SK-N-SH (cell line): ENCODE measurements around the gene NIN.

Experiments
- FOXM1 ChIP-seq: IDR thresholded peaks from 2 replicates; pipeline ENCODE4 v1.4.0; 2012; ENCODE audit warnings: low read depth, mild to moderate bottlenecking
- NFIC ChIP-seq: IDR thresholded peaks from 2 replicates; pipeline ENCODE4 v1.4.0; 2012; ENCODE audit warnings: borderline replicate concordance
- POLR2AphosphoS5 ChIP-seq: IDR thresholded peaks from 2 replicates; pipeline ENCODE4 v1.6.1; 2012; ENCODE audit warnings: low read depth, low read length
- RAD21 ChIP-seq: IDR thresholded peaks from 2 replicates; pipeline ENCODE4 v1.6.1; 2012; ENCODE audit warnings: mild to moderate bottlenecking, low read length
- TAF1 ChIP-seq: IDR thresholded peaks from 2 replicates; pipeline ENCODE4 v1.6.1; 2012; ENCODE audit warnings: low read depth, mild to moderate bottlenecking, low read length, moderate library complexity, borderline replicate concordance
- TF ChIP-seq, protein P1 (sequence below): fragments of 200-600 bp; sonication (generic); IDR thresholded peaks from 2 replicates; pipeline ENCODE4 v1.6.1; 2017; ENCODE audit warnings: antibody characterized with exemption, mild to moderate bottlenecking, moderate library complexity
- TF ChIP-seq, protein P2 (sequence below): IDR thresholded peaks from 2 replicates; pipeline ENCODE4 v1.4.0; 2012; ENCODE audit warnings: low read depth, borderline replicate concordance
- TF ChIP-seq, protein P3 (sequence below): IDR thresholded peaks from 2 replicates; pipeline ENCODE4 v1.4.0; 2012; ENCODE audit warnings: low read depth, borderline replicate concordance

DNA sequence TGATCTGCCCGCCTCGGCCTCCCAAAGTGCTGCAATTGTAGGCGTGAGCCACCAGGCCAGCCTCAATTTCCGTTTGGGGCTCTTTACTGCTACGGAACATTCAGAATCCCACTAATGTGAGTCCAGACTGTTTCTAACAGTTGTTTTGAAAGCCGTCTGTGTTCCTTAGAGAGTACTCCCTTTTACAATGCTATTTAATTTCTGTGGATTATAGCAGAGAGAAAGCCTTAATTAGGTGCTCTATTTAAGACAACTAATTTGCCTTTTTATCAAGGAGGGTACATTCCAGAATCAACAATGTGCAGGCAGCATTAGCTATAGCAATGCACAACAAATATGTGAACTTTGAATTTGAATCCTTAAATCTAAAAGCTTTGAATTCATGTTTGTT, 160.1 kb downstream of the NIN start:
- no peak for TF ChIP-seq FOXM1
- TF ChIP-seq POLR2AphosphoS5 = no peak
- TF ChIP-seq RAD21 = no peak
- no peak for TF ChIP-seq NFIC
- TF ChIP-seq, protein P1, sequence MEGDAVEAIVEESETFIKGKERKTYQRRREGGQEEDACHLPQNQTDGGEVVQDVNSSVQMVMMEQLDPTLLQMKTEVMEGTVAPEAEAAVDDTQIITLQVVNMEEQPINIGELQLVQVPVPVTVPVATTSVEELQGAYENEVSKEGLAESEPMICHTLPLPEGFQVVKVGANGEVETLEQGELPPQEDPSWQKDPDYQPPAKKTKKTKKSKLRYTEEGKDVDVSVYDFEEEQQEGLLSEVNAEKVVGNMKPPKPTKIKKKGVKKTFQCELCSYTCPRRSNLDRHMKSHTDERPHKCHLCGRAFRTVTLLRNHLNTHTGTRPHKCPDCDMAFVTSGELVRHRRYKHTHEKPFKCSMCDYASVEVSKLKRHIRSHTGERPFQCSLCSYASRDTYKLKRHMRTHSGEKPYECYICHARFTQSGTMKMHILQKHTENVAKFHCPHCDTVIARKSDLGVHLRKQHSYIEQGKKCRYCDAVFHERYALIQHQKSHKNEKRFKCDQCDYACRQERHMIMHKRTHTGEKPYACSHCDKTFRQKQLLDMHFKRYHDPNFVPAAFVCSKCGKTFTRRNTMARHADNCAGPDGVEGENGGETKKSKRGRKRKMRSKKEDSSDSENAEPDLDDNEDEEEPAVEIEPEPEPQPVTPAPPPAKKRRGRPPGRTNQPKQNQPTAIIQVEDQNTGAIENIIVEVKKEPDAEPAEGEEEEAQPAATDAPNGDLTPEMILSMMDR = no peak
- TF ChIP-seq, protein P2, sequence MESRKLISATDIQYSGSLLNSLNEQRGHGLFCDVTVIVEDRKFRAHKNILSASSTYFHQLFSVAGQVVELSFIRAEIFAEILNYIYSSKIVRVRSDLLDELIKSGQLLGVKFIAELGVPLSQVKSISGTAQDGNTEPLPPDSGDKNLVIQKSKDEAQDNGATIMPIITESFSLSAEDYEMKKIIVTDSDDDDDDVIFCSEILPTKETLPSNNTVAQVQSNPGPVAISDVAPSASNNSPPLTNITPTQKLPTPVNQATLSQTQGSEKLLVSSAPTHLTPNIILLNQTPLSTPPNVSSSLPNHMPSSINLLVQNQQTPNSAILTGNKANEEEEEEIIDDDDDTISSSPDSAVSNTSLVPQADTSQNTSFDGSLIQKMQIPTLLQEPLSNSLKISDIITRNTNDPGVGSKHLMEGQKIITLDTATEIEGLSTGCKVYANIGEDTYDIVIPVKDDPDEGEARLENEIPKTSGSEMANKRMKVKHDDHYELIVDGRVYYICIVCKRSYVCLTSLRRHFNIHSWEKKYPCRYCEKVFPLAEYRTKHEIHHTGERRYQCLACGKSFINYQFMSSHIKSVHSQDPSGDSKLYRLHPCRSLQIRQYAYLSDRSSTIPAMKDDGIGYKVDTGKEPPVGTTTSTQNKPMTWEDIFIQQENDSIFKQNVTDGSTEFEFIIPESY = no peak
- TF ChIP-seq, protein P3, sequence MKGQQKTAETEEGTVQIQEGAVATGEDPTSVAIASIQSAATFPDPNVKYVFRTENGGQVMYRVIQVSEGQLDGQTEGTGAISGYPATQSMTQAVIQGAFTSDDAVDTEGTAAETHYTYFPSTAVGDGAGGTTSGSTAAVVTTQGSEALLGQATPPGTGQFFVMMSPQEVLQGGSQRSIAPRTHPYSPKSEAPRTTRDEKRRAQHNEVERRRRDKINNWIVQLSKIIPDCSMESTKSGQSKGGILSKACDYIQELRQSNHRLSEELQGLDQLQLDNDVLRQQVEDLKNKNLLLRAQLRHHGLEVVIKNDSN = no peak
- TF ChIP-seq TAF1 = no peak
